Smooth muscle cell (in vitro differentiated cells): ENCODE results near the gene NOL4L. TPM values are rescaled to one million over a fixed set of nuclear protein-coding genes. Genes with fewer than 3 reads are reported as not detected.

Experiments used
- DNase-seq: peaks from one replicate; lab custom pipeline; 2025; ENCODE audit not compliant: unreplicated experiment; lab: John Stamatoyannopoulos, UW
- H2AFZ ChIP-seq: fragments of 200-600 bp; sonication (generic); 2 replicates; pipeline ENCODE4 v1.6.0; 2016; ENCODE audit warnings: antibody characterized with exemption, low read depth, mild to moderate bottlenecking
- H3F3A ChIP-seq: fragments of 200-600 bp; sonication (generic); 2 replicates; pipeline ENCODE4 v1.6.0; 2017; ENCODE audit warnings: antibody characterized with exemption, low read depth
- H3K27ac ChIP-seq: fragments of 200-600 bp; sonication (generic); 2 replicates; pipeline ENCODE4 v1.5.1; 2016; ENCODE audit warnings: low read depth, mild to moderate bottlenecking
- H3K27me3 ChIP-seq: fragments of 200-600 bp; sonication (generic); 2 replicates; pipeline ENCODE4 v1.6.1; 2016; ENCODE audit warnings: low read depth, mild to moderate bottlenecking
- H3K36me3 ChIP-seq: fragments of 200-600 bp; sonication (generic); 2 replicates; pipeline ENCODE4 v1.5.1; 2016; ENCODE audit warnings: low read depth
- H3K4me1 ChIP-seq: fragments of 200-600 bp; sonication (generic); 2 replicates; pipeline ENCODE4 v1.5.1; 2016; ENCODE audit warnings: low read depth
- H3K4me2 ChIP-seq: fragments of 200-600 bp; sonication (generic); 2 replicates; pipeline ENCODE4 v1.6.0; 2016; ENCODE audit warnings: mild to moderate bottlenecking
- H3K4me3 ChIP-seq: fragments of 200-600 bp; sonication (generic); 2 replicates; pipeline ENCODE4 v1.5.1; 2016; ENCODE audit warnings: mild to moderate bottlenecking
- H3K79me2 ChIP-seq: fragments of 200-600 bp; sonication (generic); 2 replicates; pipeline ENCODE4 v1.6.0; 2016; ENCODE audit warnings: low read depth, mild to moderate bottlenecking
- H3K9ac ChIP-seq: fragments of 200-600 bp; sonication (generic); 2 replicates; pipeline ENCODE4 v1.6.0; 2016; ENCODE audit warnings: low read depth
- H3K9me3 ChIP-seq: fragments of 200-600 bp; sonication (generic); replicated peaks from 2 replicates; pipeline ENCODE4 v1.5.1; 2016; ENCODE audit warnings: low read depth
- H4K20me1 ChIP-seq: fragments of 200-600 bp; sonication (generic); 2 replicates; pipeline ENCODE4 v1.6.0; 2016; ENCODE audit warnings: low read depth
- CTCF ChIP-seq: fragments of 200-600 bp; sonication (generic); IDR thresholded peaks from 2 replicates; pipeline ENCODE4 v1.5.1; 2017; ENCODE audit warnings: borderline replicate concordance, mild to moderate bottlenecking, antibody characterized with exemption; ENCODE audit not compliant: insufficient read depth, poor library complexity, severe bottlenecking
- WGBS: methylation state at CpG from one replicate; pipeline ENCODE4 v1.1.7; 2016; ENCODE audit warnings: low lambda C conversion rate; 5-methylcytosine and 5-hydroxymethylcytosine counted together
- polyA plus RNA-seq: library from polyadenylated mRNA; unstranded; fragments of >200 nt; fragmentation: Nextera tagmentation; extraction: Ambion mirVana; gene quantifications from 2 replicates; pipeline ENCODE4 v1.2.1, GENCODE V29; 2016
- total RNA-seq: library from RNA; depleted of rRNA; stranded (reverse); fragments of >200 nt; gene quantifications from 2 replicates; pipeline ENCODE4 v1.2.3, GENCODE V29; 2014

Gene NOL4L
- total and polyA plus RNA-seq, 2 experiments from 2014 or later, result 26.0 to 26.2 TPM

- Histone ChIP-seq H3K9ac (no peak overlapping the region), H3F3A (no peaks in the 10 kb centered on the region), H3K79me2 (no peaks in the 10 kb centered on the region), H3K4me1 (no peaks in the 10 kb centered on the region), H3K27me3 (no peaks in the 10 kb centered on the region), H3K9me3 (no peaks in the 10 kb centered on the region), H3K4me3 (no peak overlapping the region), H4K20me1 (no peaks in the 10 kb centered on the region), H2AFZ (no peak overlapping the region), H3K4me2 (no peak overlapping the region), H3K36me3 (no peaks in the 10 kb centered on the region), H3K27ac (no peak overlapping the region)
- TF ChIP-seq CTCF, result no peak
- no peak for DNase-seq
- WGBS, result 87% methylated on average over 1 of the region's 1 CpG
Observed at GRCh38 chr20:32547753-32548034, 37.4 kb downstream of the NOL4L start.

GRCh38 chr20:32546918-32547752 lies 38.0 kb downstream of the NOL4L start:
- no peaks in the 10 kb centered on the region for H3F3A ChIP-seq
- H3K36me3 ChIP-seq, result no peaks in the 10 kb centered on the region
- H3K27me3 ChIP-seq, result no peaks in the 10 kb centered on the region
- no peak overlapping the region for H3K27ac ChIP-seq
- H2AFZ ChIP-seq, result no peak overlapping the region
- H3K4me3 ChIP-seq, result no peak overlapping the region
- DNase-seq, result no peak
- H3K9ac ChIP-seq, result no peak overlapping the region
- H4K20me1 ChIP-seq, result no peaks in the 10 kb centered on the region
- no peaks in the 10 kb centered on the region for H3K4me1 ChIP-seq
- H3K4me2 ChIP-seq, result no peak overlapping the region
- no peaks in the 10 kb centered on the region for H3K9me3 ChIP-seq
- H3K79me2 ChIP-seq, result no peaks in the 10 kb centered on the region
- WGBS, result 89% methylated on average over 4 of the region's 4 CpGs
- no peak for TF ChIP-seq CTCF

GRCh38 chr20:32544893-32545840 lies 40.0 kb downstream of the NOL4L start:
- H3K4me1 ChIP-seq, result no peaks in the 10 kb centered on the region
- H3K4me2 ChIP-seq, result peak overlapping the region; percentile 15
- no peak overlapping the region for H2AFZ ChIP-seq
- no peak overlapping the region for H3K4me3 ChIP-seq
- no peak overlapping the region for H3K9ac ChIP-seq
- peaks cover 2% of the 10 kb centered on the region for H3F3A ChIP-seq
- no peaks in the 10 kb centered on the region for H4K20me1 ChIP-seq
- no peak for TF ChIP-seq CTCF
- H3K79me2 ChIP-seq, result no peaks in the 10 kb centered on the region
- 52% methylated on average over 13 of the region's 13 CpGs for WGBS
- H3K36me3 ChIP-seq, result no peaks in the 10 kb centered on the region
- H3K27ac ChIP-seq, result no peak overlapping the region
- no peak for DNase-seq
- H3K27me3 ChIP-seq, result no peaks in the 10 kb centered on the region
- no peaks in the 10 kb centered on the region for H3K9me3 ChIP-seq
